HepG2 (cell line): ENCODE results near the gene LDLRAP1. TPM values are rescaled to one million over a fixed set of nuclear protein-coding genes. Genes with fewer than 3 reads are reported as not detected.
A peak's percentile ranks its signal among the peaks of the same experiment; 100 is the strongest.

ENCODE experiments used
- ATAC-seq: fragments of 200-7000 bp; cut with Tn5 transposase; 3 replicates; pipeline ENCODE4 v1.9.1; 2020; ENCODE audit warnings: mild to moderate bottlenecking, moderate library complexity
- BruUV-seq: library from RNA; stranded (reverse); fragments of 400-500 nt; replicated peaks from 2 replicates; lab custom pipeline; 2021; lab: Mats Ljungman, UMichigan
- CTCF ChIA-PET: fragments of 300-600 bp; formaldehyde crosslinking; extraction: SDS; loops from one replicate; lab custom pipeline; 2021; ENCODE audit warnings: low total read pairs, inconsistent platforms, low intra/inter-chr PET ratio; lab: Yijun Ruan, JAX
- POLR2A ChIA-PET: fragments of 350-600 bp; sonication (Branson Sonifier 250); formaldehyde crosslinking; loops from one replicate; lab custom pipeline; 2020; ENCODE audit warnings: antibody characterized with exemption, inconsistent platforms; lab: Yijun Ruan, JAX
- DNase-seq: peaks from one replicate; pipeline ENCODE4 v3.0.0-alpha.2; 2015; ENCODE audit warnings: low spot score
- FAIRE-seq: peaks from 3 replicates; lab custom pipeline; 2011; peaks lifted over from hg19 to GRCh38; lab: Jason Lieb, UNC
- H2AFZ ChIP-seq: one replicate; pipeline ENCODE4 v1.6.1; 2011; ENCODE audit warnings: low read length, inconsistent platforms
- H3K27ac ChIP-seq: fragments of 300-600 bp; 3 replicates; pipeline ENCODE4 v1.8.0; 2011; ENCODE audit warnings: mixed run types, mild to moderate bottlenecking, mixed read lengths, low read length, inconsistent platforms; ENCODE audit not compliant: insufficient read depth; ENCODE audit errors: extremely low read length
- H3K27me3 ChIP-seq, 2 experiments: fragments of 200-600 bp in 1 of 2; 2 replicates in 1 of 2; 3 replicates in 1 of 2; pipeline versions ENCODE4 v1.6.0 to v1.8.0; 2011; ENCODE audit warnings: low read length in 2 of 2, mild to moderate bottlenecking in 2 of 2, moderate library complexity in 2 of 2, inconsistent platforms in 1 of 2; ENCODE audit not compliant: insufficient read depth in 2 of 2, control insufficient read depth in 1 of 2
- H3K36me3 ChIP-seq, 2 experiments: fragments of 200-600 bp in 1 of 2; replicated peaks in 1 of 2; 2 replicates in 1 of 2; 3 replicates in 1 of 2; pipeline versions ENCODE4 v1.5.1 to v1.8.0; 2011; ENCODE audit warnings: low read length in 2 of 2, inconsistent platforms in 1 of 2; ENCODE audit not compliant: insufficient read depth in 2 of 2, control insufficient read depth in 1 of 2
- H3K4me1 ChIP-seq: 2 replicates; pipeline ENCODE4 v1.5.1; 2012; ENCODE audit warnings: low read length, inconsistent platforms; ENCODE audit not compliant: insufficient read depth
- H3K4me2 ChIP-seq: 2 replicates; pipeline ENCODE4 v1.6.0; 2011; ENCODE audit warnings: low read depth, low read length, inconsistent platforms
- H3K4me3 ChIP-seq, 3 experiments: fragments of 200-600 bp in 1 of 3; sonication (generic), shearing (Covaris generic) in 1 of 3; replicated peaks in 1 of 3; 2 replicates each; pipeline ENCODE4 v1.5.1; 2011 to 2016; ENCODE audit warnings: low read length in 3 of 3, inconsistent platforms in 2 of 3, low read depth in 2 of 3, mild to moderate bottlenecking in 2 of 3, control low read depth in 1 of 3, mixed read lengths in 1 of 3; ENCODE audit not compliant: insufficient read depth in 1 of 3
- H3K79me2 ChIP-seq: one replicate; pipeline ENCODE4 v1.6.1; 2011; ENCODE audit warnings: low read length, inconsistent platforms; ENCODE audit not compliant: insufficient read depth
- H3K9ac ChIP-seq: 2 replicates; pipeline ENCODE4 v1.6.0; 2011; ENCODE audit warnings: mild to moderate bottlenecking, low read depth, low read length, inconsistent platforms; ENCODE audit not compliant: insufficient read depth
- H3K9me3 ChIP-seq: 2 replicates; pipeline ENCODE4 v1.5.1; 2012; ENCODE audit warnings: mild to moderate bottlenecking, low read length
- H4K20me1 ChIP-seq: 2 replicates; pipeline ENCODE4 v1.6.0; 2011; ENCODE audit warnings: inconsistent platforms, mild to moderate bottlenecking, low read length, moderate library complexity; ENCODE audit not compliant: insufficient read depth
- ADNP ChIP-seq: sonication (generic); formaldehyde crosslinking; IDR thresholded peaks from 2 replicates; pipeline ENCODE4 v1.4.0; 2020; ENCODE audit warnings: missing genetic modification reagents
- CBX1 ChIP-seq: IDR thresholded peaks from one replicate; pipeline ENCODE4 v1.6.1; 2016; ENCODE audit warnings: antibody characterized with exemption, low read depth
- CHD4 ChIP-seq: fragments of 200-600 bp; sonication (generic); IDR thresholded peaks from 2 replicates; pipeline ENCODE4 v1.7.0; 2017; ENCODE audit warnings: mild to moderate bottlenecking, low read length, borderline replicate concordance
- HDAC1 ChIP-seq: sonication (generic); formaldehyde crosslinking; IDR thresholded peaks from 2 replicates; pipeline ENCODE4 v1.5.1; 2020; ENCODE audit warnings: mild to moderate bottlenecking, missing genetic modification reagents
- KDM1A ChIP-seq: IDR thresholded peaks from 2 replicates; pipeline ENCODE4 v1.6.1; 2016; ENCODE audit warnings: missing compliant biosample characterization
- MTERF4 ChIP-seq: sonication (generic); formaldehyde crosslinking; IDR thresholded peaks from 2 replicates; pipeline ENCODE4 v1.8.0; 2023; ENCODE audit warnings: mild to moderate bottlenecking, missing genetic modification reagents
- RCOR2 ChIP-seq: IDR thresholded peaks from 2 replicates; pipeline ENCODE4 v1.6.1; 2016; ENCODE audit warnings: missing biosample characterization, missing genetic modification reagents
- TFAP4 ChIP-seq: sonication (generic); IDR thresholded peaks from 2 replicates; pipeline ENCODE4 v1.6.1; 2016; ENCODE audit warnings: low read depth, borderline replicate concordance
- YEATS4 ChIP-seq: sonication (generic); formaldehyde crosslinking; IDR thresholded peaks from 2 replicates; pipeline ENCODE4 v1.4.0; 2020; ENCODE audit warnings: missing genetic modification reagents, borderline replicate concordance
- ZBTB38 ChIP-seq: sonication (generic); formaldehyde crosslinking; IDR thresholded peaks from 2 replicates; pipeline ENCODE4 v1.5.1; 2020; ENCODE audit warnings: mild to moderate bottlenecking, missing genetic modification reagents
- ZFP91 ChIP-seq: sonication (generic); formaldehyde crosslinking; IDR thresholded peaks from 2 replicates; pipeline ENCODE4 v1.9.0; 2022; ENCODE audit warnings: missing genetic modification reagents, mild to moderate bottlenecking, borderline replicate concordance
- ZMYM2 ChIP-seq: sonication (generic); formaldehyde crosslinking; IDR thresholded peaks from 2 replicates; pipeline ENCODE4 v1.8.0; 2022; ENCODE audit warnings: mild to moderate bottlenecking, missing genetic modification reagents
- ZMYM3 ChIP-seq: sonication (generic); formaldehyde crosslinking; IDR thresholded peaks from 2 replicates; pipeline ENCODE4 v1.5.1; 2020; ENCODE audit warnings: mild to moderate bottlenecking, missing genetic modification reagents
- ZNF44 ChIP-seq: sonication (generic); formaldehyde crosslinking; IDR thresholded peaks from 2 replicates; pipeline ENCODE4 v1.5.1; 2020; ENCODE audit warnings: mild to moderate bottlenecking, missing genetic modification reagents
- ZNF563 ChIP-seq: sonication (generic); formaldehyde crosslinking; IDR thresholded peaks from 2 replicates; pipeline ENCODE4 v1.8.0; 2022; ENCODE audit warnings: mild to moderate bottlenecking, moderate library complexity, missing genetic modification reagents
- ZNF629 ChIP-seq: sonication (generic); formaldehyde crosslinking; conservative IDR thresholded peaks from 2 replicates; pipeline ENCODE4 v1.5.0; 2020; ENCODE audit warnings: missing genetic modification reagents
- whole genome bisulfite sequencing: methylation state at CpG from one replicate; pipeline ENCODE4 v1.1.6; 2017; ENCODE audit warnings: low lambda C conversion rate; 5-methylcytosine and 5-hydroxymethylcytosine counted together
- in situ Hi-C: cut with HindIII; loops from 2 replicates; pipeline ENCODE4 v1.10.0; 2017; ENCODE audit warnings: low pct_unique_long_range_greater_than_20kb; ENCODE audit not compliant: extremely low pct_ligation_motif_present
- intact Hi-C: fragments of 100-400 bp; cut with micrococcal nuclease; formaldehyde crosslinking; loops from one replicate; pipeline ENCODE4 v1.10.0; 2022; ENCODE audit not compliant: unreplicated experiment
- polyA plus RNA-seq, 8 experiments: library from polyadenylated mRNA; depleted of rRNA in 3 of 8; stranded (reverse) in 7 of 8; unstranded in 1 of 8; fragments of >200 nt; fragmentation: Illumina TruSeq in 4 of 8; extraction: Trizol in 4 of 8; gene quantifications; 2 replicates each; pipeline versions ENCODE4 v1.2.1 to v1.2.3, GENCODE V29; 2011 to 2016; ENCODE audit warnings: low read depth in 4 of 8, missing spikeins in 1 of 8, mixed read lengths in 1 of 8; ENCODE audit not compliant: insufficient read depth in 1 of 8
- total RNA-seq, 5 experiments: library from RNA; depleted of rRNA; stranded (reverse); fragments of >200 nt; fragmentation: Illumina TruSeq; extraction: Trizol; gene quantifications; 2 replicates each; pipeline ENCODE4 v1.2.3, GENCODE V29; 2016; ENCODE audit warnings: low read depth in 1 of 5

LDLRAP1 gene
- total and polyA plus RNA-seq, 2 of the 13 experiments (the other 11 are each of a cell fraction or from before 2014, with no cell fraction given), result 7.2 to 12.1 TPM

GRCh38 chr1:25543005-25543424 lies 391 bp upstream of the LDLRAP1 start:
- H3K27ac ChIP-seq, result no peak overlapping the region
- intact Hi-C loops, result no loop called here
- ATAC-seq (no peak), FAIRE-seq (no peak), DNase-seq (no peak)
- H4K20me1 ChIP-seq, result no peaks in the 10 kb centered on the region
- H3K27me3 ChIP-seq, result no peaks in the 10 kb centered on the region; a peak in 2 of 5 replicates
- H3K4me1 ChIP-seq, result peaks cover 58% of the 10 kb centered on the region
- in situ Hi-C loops, result no loop called here
- no peaks in the 10 kb centered on the region for H3K9me3 ChIP-seq
- no TSS peak for BruUV-seq
- peak overlapping the region; percentile 76 for H3K4me2 ChIP-seq
- 17% methylated on average over 6 of the region's 7 CpGs for WGBS
- H2AFZ ChIP-seq, result no peak overlapping the region
- H3K9ac ChIP-seq, result no peak overlapping the region
- peak overlapping the region; percentile 13 to 89 (median 75); a peak in 4 of 6 replicates for H3K4me3 ChIP-seq
- POLR2A ChIA-PET, result interaction anchor here (0.6 to 1.4 kb wide), 4 partner anchors 21 to 296 kb away, joined by 3 to 4 read pairs (median 3); partner anchors contain the start of gene RSRP1
- no peaks in the 10 kb centered on the region for H3K79me2 ChIP-seq
- peak; percentile 81; the same call in 1 of the 2 replicates for TF ChIP-seq ADNP (CRISPR knock-in tag)
- TF ChIP-seq KDM1A (CRISPR knock-in tag), result peak; percentile 94
- TF ChIP-seq MTERF4 (CRISPR knock-in tag), result 0 out of 2 replicates have a peak, but pooled peaks have one; percentile 3
- TF ChIP-seq HDAC1 (CRISPR knock-in tag), result 0 out of 2 replicates have a peak, but pooled peaks have one; percentile 25
- peak; percentile 13 for TF ChIP-seq CBX1
- no peak for TF ChIP-seq ZBTB38
- peak; percentile 63; the same call in 1 of the 2 replicates for TF ChIP-seq ZMYM2 (CRISPR knock-in tag)
- peak; percentile 58; the same call in 1 of the 2 replicates for TF ChIP-seq RCOR2 (CRISPR knock-in tag)
- TF ChIP-seq ZFP91 (CRISPR knock-in tag), result no peak
- peak; percentile 9; the same call in 1 of the 2 replicates for TF ChIP-seq YEATS4 (CRISPR knock-in tag)
- no peak for TF ChIP-seq ZNF44 (CRISPR knock-in tag)
- peak; percentile 97 for TF ChIP-seq ZMYM3 (CRISPR knock-in tag)
- TF ChIP-seq ZNF563 (CRISPR knock-in tag), result 0 out of 2 replicates have a peak, but pooled peaks have one; percentile 2
- peak; percentile 99 for TF ChIP-seq ZNF629 (CRISPR knock-in tag)
- TF ChIP-seq CHD4, result peak; percentile 96; the same call in 1 of the 2 replicates
- no peak for TF ChIP-seq TFAP4
- TF ChIP-seq, all 625 proteins: peak for 12
- CTCF ChIA-PET, result no interaction called here
- H3K36me3 ChIP-seq, result no peaks in the 10 kb centered on the region
